H1 (cell line): ENCODE measurements around the gene CAV1. TPM values are rescaled to one million over a fixed set of nuclear protein-coding genes. Genes with fewer than 3 reads are reported as not detected.

Source experiments
- CTCF ChIA-PET: fragments of 300-600 bp; sonication (Branson Sonifier 250); formaldehyde crosslinking; loops from one replicate; lab custom pipeline; 2021; ENCODE audit not compliant: partially characterized antibody; lab: Charles Lee
- POLR2A ChIA-PET: fragments of 300-600 bp; sonication (Branson Sonifier 250); formaldehyde crosslinking; loops from one replicate; lab custom pipeline; 2021; ENCODE audit warnings: inconsistent platforms; ENCODE audit not compliant: partially characterized antibody; lab: Charles Lee
- DNase-seq, 2 experiments: peaks; one replicate each; pipeline versions ENCODE4 v3.0.0 to v3.0.0-alpha.2; 2010 to 2022; ENCODE audit warnings: low spot score in 2 of 2, low read depth in 1 of 2, mixed read lengths in 1 of 2
- FAIRE-seq: peaks from 2 replicates; lab custom pipeline; 2011; peaks lifted over from hg19 to GRCh38; lab: Jason Lieb, UNC
- H2AFZ ChIP-seq: 2 replicates; pipeline ENCODE4 v1.8.1; 2012; ENCODE audit warnings: low read length, inconsistent platforms
- H2AK5ac ChIP-seq: 2 replicates; pipeline ENCODE4 v1.6.1; 2013; ENCODE audit warnings: low read depth, low read length
- H2BK120ac ChIP-seq: replicated peaks from 2 replicates; pipeline ENCODE3; 2013; ENCODE audit warnings: low read depth, low read length, inconsistent platforms
- H2BK12ac ChIP-seq: 2 replicates; pipeline ENCODE4 v1.6.1; 2013; ENCODE audit warnings: low read depth, low read length
- H2BK15ac ChIP-seq: 2 replicates; pipeline ENCODE4 v1.6.1; 2013; ENCODE audit warnings: low read length
- H2BK20ac ChIP-seq: 2 replicates; pipeline ENCODE4 v1.6.1; 2013; ENCODE audit warnings: low read length
- H2BK5ac ChIP-seq: 2 replicates; pipeline ENCODE4 v1.6.1; 2013; ENCODE audit warnings: low read depth, low read length
- H3K14ac ChIP-seq: 2 replicates; pipeline ENCODE4 v1.6.1; 2013; ENCODE audit warnings: inconsistent platforms; ENCODE audit not compliant: insufficient read length
- H3K18ac ChIP-seq: 2 replicates; pipeline ENCODE4 v1.6.1; 2013; ENCODE audit warnings: low read length; ENCODE audit errors: extremely low read depth
- H3K23ac ChIP-seq: 2 replicates; pipeline ENCODE4 v1.6.1; 2013; ENCODE audit warnings: inconsistent platforms; ENCODE audit not compliant: insufficient read length
- H3K23me2 ChIP-seq: 2 replicates; pipeline ENCODE4 v1.6.1; 2013; ENCODE audit warnings: low read depth, low read length
- H3K27ac ChIP-seq: 2 replicates; pipeline ENCODE4 v1.6.1; 2011; ENCODE audit warnings: low read depth, low read length, inconsistent platforms
- H3K27me3 ChIP-seq, 4 experiments: replicated peaks in 1 of 4; 1 replicate in 1 of 4; 2 replicates in 3 of 4; pipeline versions ENCODE4 v1.6.1 to v1.8.1; 2011 to 2013; ENCODE audit warnings: low read length in 3 of 4, mild to moderate bottlenecking in 3 of 4, inconsistent platforms in 2 of 4, mixed read lengths in 2 of 4, moderate library complexity in 1 of 4; ENCODE audit not compliant: control insufficient read depth in 3 of 4, insufficient read depth in 3 of 4; ENCODE audit errors: extremely low read depth in 1 of 4
- H3K36me3 ChIP-seq, 4 experiments: 2 replicates each; pipeline versions ENCODE4 v1.6.1 to v1.8.1; 2011 to 2013; ENCODE audit warnings: mild to moderate bottlenecking in 4 of 4, low read length in 3 of 4, moderate library complexity in 2 of 4, control low read depth in 1 of 4, inconsistent platforms in 1 of 4; ENCODE audit not compliant: insufficient read depth in 4 of 4, control insufficient read depth in 2 of 4
- H3K4ac ChIP-seq: replicated peaks from 2 replicates; pipeline ENCODE3; 2013; ENCODE audit warnings: low read length, low read depth, mixed read lengths, inconsistent platforms; ENCODE audit not compliant: insufficient read length
- H3K4me1 ChIP-seq, 4 experiments: replicated peaks in 1 of 4; 1 replicate in 1 of 4; 2 replicates in 3 of 4; pipeline versions ENCODE4 v1.6.1 to v1.8.1; 2011 to 2013; ENCODE audit warnings: low read length in 3 of 4, inconsistent platforms in 2 of 4, mixed read lengths in 1 of 4; ENCODE audit not compliant: insufficient read depth in 4 of 4, control insufficient read depth in 3 of 4
- H3K4me2 ChIP-seq, 2 experiments: 2 replicates each; pipeline versions ENCODE4 v1.6.1 to v1.8.1; 2011 to 2013; ENCODE audit warnings: low read depth in 2 of 2, low read length in 2 of 2, control low read depth in 1 of 2, inconsistent platforms in 1 of 2, mild to moderate bottlenecking in 1 of 2; ENCODE audit not compliant: insufficient read depth in 1 of 2
- H3K4me3 ChIP-seq, 4 experiments: fragments of 200-600, 300-600 bp in 1 of 4; sonication (generic), shearing (Covaris generic), sonication (Bioruptor Twin) in 1 of 4; 2 replicates each; pipeline versions ENCODE4 v1.5.1 to v1.8.1; 2011 to 2016; ENCODE audit warnings: low read length in 4 of 4, low read depth in 3 of 4, control low read depth in 2 of 4, inconsistent platforms in 2 of 4, mild to moderate bottlenecking in 2 of 4, mixed read lengths in 1 of 4, moderate library complexity in 1 of 4; ENCODE audit not compliant: insufficient read depth in 2 of 4; ENCODE audit errors: extremely low read depth in 1 of 4
- H3K56ac ChIP-seq: replicated peaks from 2 replicates; pipeline ENCODE3; 2013; ENCODE audit warnings: low read depth, mild to moderate bottlenecking, mixed read lengths, low read length, inconsistent platforms; ENCODE audit not compliant: insufficient read length
- H3K79me1 ChIP-seq: 2 replicates; pipeline ENCODE4 v1.6.1; 2013; ENCODE audit warnings: low read depth, low read length, control low read depth
- H3K79me2 ChIP-seq, 2 experiments: 2 replicates each; pipeline versions ENCODE4 v1.6.1 to v1.8.1; 2012 to 2013; ENCODE audit warnings: low read length in 2 of 2, mild to moderate bottlenecking in 2 of 2, inconsistent platforms in 1 of 2; ENCODE audit not compliant: insufficient read depth in 2 of 2, control insufficient read depth in 1 of 2
- H3K9ac ChIP-seq, 4 experiments: replicated peaks in 1 of 4; 1 replicate in 1 of 4; 2 replicates in 3 of 4; pipeline versions ENCODE4 v1.6.1 to v1.8.1; 2011 to 2013; ENCODE audit warnings: low read depth in 3 of 4, low read length in 3 of 4, control low read depth in 2 of 4, mild to moderate bottlenecking in 2 of 4, moderate library complexity in 2 of 4, inconsistent platforms in 1 of 4; ENCODE audit errors: extremely low read depth in 1 of 4
- H3K9me3 ChIP-seq, 2 experiments: 2 replicates each; pipeline versions ENCODE4 v1.6.1 to v1.8.1; 2012 to 2013; ENCODE audit warnings: mild to moderate bottlenecking in 2 of 2, moderate library complexity in 2 of 2, control low read depth in 1 of 2, inconsistent platforms in 1 of 2, low read depth in 1 of 2, low read length in 1 of 2, mixed read lengths in 1 of 2; ENCODE audit not compliant: insufficient read depth in 2 of 2
- H4K20me1 ChIP-seq, 2 experiments: replicated peaks in 1 of 2; 2 replicates each; pipeline versions ENCODE3 to v1.8.1; 2011 to 2013; ENCODE audit warnings: inconsistent platforms in 2 of 2, low read length in 2 of 2, mild to moderate bottlenecking in 1 of 2; ENCODE audit not compliant: insufficient read depth in 2 of 2, control insufficient read depth in 1 of 2
- H4K5ac ChIP-seq: 2 replicates; pipeline ENCODE4 v1.6.1; 2013; ENCODE audit warnings: low read length, low read depth, mixed read lengths, inconsistent platforms; ENCODE audit not compliant: insufficient read length
- H4K8ac ChIP-seq: 2 replicates; pipeline ENCODE4 v1.8.0; 2013; ENCODE audit warnings: mild to moderate bottlenecking, moderate library complexity, low read length, inconsistent platforms; ENCODE audit not compliant: insufficient read depth; ENCODE audit errors: extremely low read depth
- H4K91ac ChIP-seq: replicated peaks from 2 replicates; pipeline ENCODE3; 2013; ENCODE audit warnings: low read length, mixed read lengths, inconsistent platforms; ENCODE audit not compliant: insufficient read length
- BACH1 ChIP-seq: IDR thresholded peaks from 2 replicates; pipeline ENCODE4 v1.6.1; 2012; ENCODE audit warnings: low read length, improper control_type of control experiment
- BCL11A ChIP-seq, 2 experiments: IDR thresholded peaks; one replicate each; pipeline ENCODE4 v1.6.1; 2011; ENCODE audit warnings: low read depth in 2 of 2, low read length in 2 of 2, mild to moderate bottlenecking in 2 of 2
- CHD2 ChIP-seq: IDR thresholded peaks from 2 replicates; pipeline ENCODE4 v1.6.1; 2012; ENCODE audit warnings: low read length, improper control_type of control experiment
- CREB1 ChIP-seq: IDR thresholded peaks from 2 replicates; pipeline ENCODE4 v1.6.1; 2012; ENCODE audit warnings: inconsistent platforms
- FOSL1 ChIP-seq: IDR thresholded peaks from 2 replicates; pipeline ENCODE4 v1.6.1; 2011; ENCODE audit warnings: mild to moderate bottlenecking, low read depth, low read length, moderate library complexity; ENCODE audit not compliant: insufficient read depth
- GTF2F1 ChIP-seq: IDR thresholded peaks from 2 replicates; pipeline ENCODE4 v1.6.1; 2012; ENCODE audit warnings: low read depth, low read length, improper control_type of control experiment, borderline replicate concordance
- JUND ChIP-seq: IDR thresholded peaks from 2 replicates; pipeline ENCODE4 v1.6.1; 2011; ENCODE audit warnings: mild to moderate bottlenecking, improper control_type of control experiment, low read length
- POLR2A ChIP-seq, 2 experiments: IDR thresholded peaks; 1 replicate in 1 of 2; 2 replicates in 1 of 2; pipeline ENCODE4 v1.6.1; 2011; ENCODE audit warnings: low read depth in 2 of 2, low read length in 2 of 2, mild to moderate bottlenecking in 2 of 2; ENCODE audit errors: control extremely low read depth in 1 of 2
- POLR2AphosphoS5 ChIP-seq: IDR thresholded peaks from 2 replicates; pipeline ENCODE4 v1.6.1; 2011; ENCODE audit warnings: low read depth, low read length
- RBBP5 ChIP-seq: IDR thresholded peaks from 2 replicates; pipeline ENCODE4 v1.7.1; 2012; ENCODE audit warnings: low read depth, mild to moderate bottlenecking, inconsistent platforms, low read length, moderate library complexity, borderline replicate concordance
- SP2 ChIP-seq: IDR thresholded peaks from 2 replicates; pipeline ENCODE4 v1.6.1; 2012; ENCODE audit warnings: mild to moderate bottlenecking, low read length, inconsistent platforms
- SP4 ChIP-seq: IDR thresholded peaks from 2 replicates; pipeline ENCODE4 v1.6.1; 2012; ENCODE audit warnings: low read length, inconsistent platforms
- TAF7 ChIP-seq: optimal IDR thresholded peaks from 2 replicates; pipeline ENCODE3; 2011; ENCODE audit warnings: low read depth, mild to moderate bottlenecking, inconsistent platforms, low read length, moderate library complexity, borderline replicate concordance
- YY1 ChIP-seq: IDR thresholded peaks from 2 replicates; pipeline ENCODE4 v1.6.1; 2011; ENCODE audit warnings: low read depth, mild to moderate bottlenecking, low read length
- ZNF274 ChIP-seq: IDR thresholded peaks from 2 replicates; pipeline ENCODE4 v1.7.0; 2012; ENCODE audit warnings: low read length, borderline replicate concordance; ENCODE audit errors: extremely low read depth
- WGBS, 2 experiments: shearing (Covaris generic) in 1 of 2; methylation state at CpG; one replicate each; pipeline versions ENCODE4 v1.1.6 to v1.1.7; 2013 to 2015; ENCODE audit warnings: low lambda C conversion rate in 2 of 2, mixed read lengths in 2 of 2, inconsistent platforms in 1 of 2, low coverage in 1 of 2, missing lambda C conversion rate in 1 of 2; ENCODE audit not compliant: insufficient replicate concordance in 2 of 2, insufficient coverage in 1 of 2, insufficient read length in 1 of 2; ENCODE audit errors: extremely low coverage in 1 of 2, missing lambda C conversion rate in 1 of 2; 5-methylcytosine and 5-hydroxymethylcytosine counted together
- polyA plus RNA-seq, 7 experiments: library from polyadenylated mRNA; depleted of rRNA in 3 of 7; stranded (reverse) in 5 of 7; unstranded in 2 of 7; fragments of >200 nt in 5 of 7; fragments of 200-250 nt in 2 of 7; gene quantifications; 1 replicate in 5 of 7; 2 replicates in 1 of 7; 4 replicates in 1 of 7; pipeline versions ENCODE4 v1.2.1 to v1.2.3, GENCODE V29; 2011 to 2013; ENCODE audit warnings: missing spikeins in 2 of 7, mixed read lengths in 2 of 7
- total RNA-seq: library from RNA; stranded (reverse); fragmentation: NEBNext Ultra II Directional; extraction: Animal tissue kit (Norgen Biotek cat#: 25700); gene quantifications from 2 replicates; pipeline ENCODE4 v1.2.1, GENCODE V29; 2021
- TF ChIP-seq, protein P1 (sequence below): IDR thresholded peaks from 2 replicates; pipeline ENCODE4 v1.6.1; 2011; ENCODE audit warnings: low read length, improper control_type of control experiment

Gene CAV1
- total and polyA plus RNA-seq, 2 of the 8 experiments (the other 6 are each of a cell fraction or from before 2014, with no cell fraction given) = 16.3 to 21.8 TPM

DNA sequence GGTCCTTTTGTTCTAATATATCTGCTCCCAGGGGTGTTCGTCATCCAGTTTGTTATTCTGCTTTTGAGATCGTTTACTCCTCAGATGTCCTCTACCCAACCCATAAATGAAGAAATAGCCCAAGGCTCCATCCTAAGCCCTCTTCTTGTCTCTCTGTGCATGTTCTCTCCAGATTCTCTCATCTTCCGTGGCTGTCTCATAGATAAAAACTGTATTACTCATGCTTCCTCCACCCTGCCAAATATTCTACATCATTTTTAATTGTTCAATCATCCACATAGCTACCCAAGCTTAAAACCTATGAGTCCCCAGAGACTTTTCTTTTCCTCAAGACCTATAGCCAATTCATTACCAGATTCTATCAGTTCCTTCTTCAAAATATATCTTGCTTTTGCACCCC, 44.9 kb downstream of the CAV1 start:
- no peak overlapping the region for H2BK20ac ChIP-seq
- TF ChIP-seq, protein P1, sequence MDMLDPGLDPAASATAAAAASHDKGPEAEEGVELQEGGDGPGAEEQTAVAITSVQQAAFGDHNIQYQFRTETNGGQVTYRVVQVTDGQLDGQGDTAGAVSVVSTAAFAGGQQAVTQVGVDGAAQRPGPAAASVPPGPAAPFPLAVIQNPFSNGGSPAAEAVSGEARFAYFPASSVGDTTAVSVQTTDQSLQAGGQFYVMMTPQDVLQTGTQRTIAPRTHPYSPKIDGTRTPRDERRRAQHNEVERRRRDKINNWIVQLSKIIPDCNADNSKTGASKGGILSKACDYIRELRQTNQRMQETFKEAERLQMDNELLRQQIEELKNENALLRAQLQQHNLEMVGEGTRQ = no peak
- TF ChIP-seq BCL11A (IDR thresholded peaks at IDR 0.05; ENCODE audit: low read depth in 2 of 2, low read length in 2 of 2) (no peak), POLR2AphosphoS5 (no peak), TAF7 (no peak), CREB1 (no peak), POLR2A (IDR thresholded peaks at IDR 0.05; ENCODE audit: control extremely low read depth in 1 of 2, low read depth in 2 of 2, low read length in 2 of 2) (no peak), ZNF274 (no peak), JUND (no peak), GTF2F1 (no peak), SP2 (no peak), SP4 (no peak), FOSL1 (no peak), BACH1 (no peak), RBBP5 (no peak), CHD2 (no peak), YY1 (no peak)
- TF ChIP-seq, all 59 proteins: peak for 0
- Histone ChIP-seq H3K4me3 (no peak overlapping the region), H4K20me1 (no peaks in the 10 kb centered on the region), H3K79me1 (no peaks in the 10 kb centered on the region), H3K4me2 (no peak overlapping the region), H3K36me3 (no peaks in the 10 kb centered on the region), H3K9ac (no peak overlapping the region), H3K27ac (no peak overlapping the region), H2BK120ac (no peak overlapping the region), H4K5ac (no peak overlapping the region), H3K23ac (no peak overlapping the region), H2AFZ (no peak overlapping the region), H3K56ac (no peak overlapping the region), H4K8ac (no peak overlapping the region), H3K27me3 (no peaks in the 10 kb centered on the region), H3K9me3 (no peaks in the 10 kb centered on the region), H3K79me2 (no peaks in the 10 kb centered on the region), H4K91ac (no peak overlapping the region), H3K18ac (no peak overlapping the region), H2BK5ac (no peak overlapping the region), H2BK12ac (no peak overlapping the region), H3K23me2 (no peaks in the 10 kb centered on the region), H2BK15ac (no peak overlapping the region), H3K4ac (no peak overlapping the region), H2AK5ac (no peak overlapping the region), H3K14ac (no peak overlapping the region), H3K4me1 (no peaks in the 10 kb centered on the region)
- DNase-seq = no peak
- WGBS, 2 experiments = 91% methylated on average over 3 of the region's 3 CpGs; no CpG with 5 or more reads in 1 of the 2 experiments
- ChIA-PET CTCF (interaction anchor here (1.1 kb wide), 1 partner anchor 389 kb away, joined by 4 read pairs; no protein-coding TSS in a partner anchor), POLR2A (no interaction called here)
- FAIRE-seq = no peak
